Muscle layer of duodenum (tissue), 2 donors: ENCODE results near the gene MED4.

Experiments
- H3K27ac ChIP-seq: one replicate; pipeline ENCODE4 v1.7.0; 2013; ENCODE audit warnings: mild to moderate bottlenecking, low read length
- H3K27me3 ChIP-seq: one replicate; pipeline ENCODE4 v1.7.0; 2013; ENCODE audit warnings: low read depth, mild to moderate bottlenecking, control low read depth, low read length
- H3K36me3 ChIP-seq, 2 donors: one replicate each; pipeline ENCODE4 v1.7.0; 2013; ENCODE audit warnings: low read length in 2 of 2, control low read depth in 1 of 2, mild to moderate bottlenecking in 1 of 2; ENCODE audit not compliant: insufficient read depth in 2 of 2, control insufficient read depth in 1 of 2
- H3K4me1 ChIP-seq, 2 donors: one replicate each; pipeline ENCODE4 v1.7.0; 2013; ENCODE audit warnings: low read length in 2 of 2, mild to moderate bottlenecking in 2 of 2, control low read depth in 1 of 2, moderate library complexity in 1 of 2; ENCODE audit not compliant: insufficient read depth in 2 of 2, control insufficient read depth in 1 of 2
- H3K4me3 ChIP-seq, 2 donors: one replicate each; pipeline ENCODE4 v1.7.0; 2013; ENCODE audit warnings: low read length in 2 of 2, low read depth in 1 of 2, mild to moderate bottlenecking in 1 of 2
- H3K9me3 ChIP-seq, 2 donors: one replicate each; pipeline ENCODE4 v1.7.0; 2013; ENCODE audit warnings: low read length in 2 of 2, control low read depth in 1 of 2, mild to moderate bottlenecking in 1 of 2; ENCODE audit not compliant: control insufficient read depth in 1 of 2
- donor health status: healthy.

Gene MED4

GRCh38 chr13:48028066-48028465, 66.8 kb downstream of the MED4 start:
- Histone ChIP-seq H3K27me3 (no peaks in the 10 kb centered on the region), H3K4me1 (no peaks in the 10 kb centered on the region), H3K9me3 (peaks cover 0 to 3% of the 10 kb centered on the region in 2 donors), H3K27ac (no peak overlapping the region), H3K4me3 (no peak overlapping the region), H3K36me3 (no peaks in the 10 kb centered on the region)
